ENCODE results near the gene TTC23L.

DNA sequence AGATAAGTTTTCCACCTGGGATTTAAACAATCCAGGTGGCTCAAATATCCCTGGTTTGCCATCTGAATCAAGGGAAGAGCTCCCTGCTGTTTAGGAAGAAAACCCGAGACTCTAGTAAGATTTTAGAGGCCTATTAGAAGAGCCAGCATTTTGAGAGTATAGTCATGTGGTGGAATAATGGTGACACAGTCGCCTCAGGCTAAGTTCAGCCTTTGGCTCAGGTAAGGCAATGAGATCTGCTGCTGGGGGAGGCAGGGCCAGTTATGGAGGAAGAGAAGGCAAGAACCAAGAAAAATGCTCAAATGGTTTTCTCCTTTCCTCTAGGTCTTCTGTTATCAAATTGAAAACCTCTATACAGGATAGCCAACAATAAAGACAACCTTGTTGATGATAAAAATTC is 60.1 kb downstream of the TTC23L start:
- TF ChIP-seq, protein P1, sequence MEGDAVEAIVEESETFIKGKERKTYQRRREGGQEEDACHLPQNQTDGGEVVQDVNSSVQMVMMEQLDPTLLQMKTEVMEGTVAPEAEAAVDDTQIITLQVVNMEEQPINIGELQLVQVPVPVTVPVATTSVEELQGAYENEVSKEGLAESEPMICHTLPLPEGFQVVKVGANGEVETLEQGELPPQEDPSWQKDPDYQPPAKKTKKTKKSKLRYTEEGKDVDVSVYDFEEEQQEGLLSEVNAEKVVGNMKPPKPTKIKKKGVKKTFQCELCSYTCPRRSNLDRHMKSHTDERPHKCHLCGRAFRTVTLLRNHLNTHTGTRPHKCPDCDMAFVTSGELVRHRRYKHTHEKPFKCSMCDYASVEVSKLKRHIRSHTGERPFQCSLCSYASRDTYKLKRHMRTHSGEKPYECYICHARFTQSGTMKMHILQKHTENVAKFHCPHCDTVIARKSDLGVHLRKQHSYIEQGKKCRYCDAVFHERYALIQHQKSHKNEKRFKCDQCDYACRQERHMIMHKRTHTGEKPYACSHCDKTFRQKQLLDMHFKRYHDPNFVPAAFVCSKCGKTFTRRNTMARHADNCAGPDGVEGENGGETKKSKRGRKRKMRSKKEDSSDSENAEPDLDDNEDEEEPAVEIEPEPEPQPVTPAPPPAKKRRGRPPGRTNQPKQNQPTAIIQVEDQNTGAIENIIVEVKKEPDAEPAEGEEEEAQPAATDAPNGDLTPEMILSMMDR (IDR thresholded peaks at IDR 0.05), result no peak
- TF ChIP-seq POLR2A (IDR thresholded peaks at IDR 0.05), result no peak
